Measurements from ENCODE around the gene TMED6. TPM values are rescaled to one million over a fixed set of nuclear protein-coding genes. Genes with fewer than 3 reads are reported as not detected.

Gene TMED6
- 0.29 and 0.66 TPM in 2 replicates for total RNA-seq

DNA sequence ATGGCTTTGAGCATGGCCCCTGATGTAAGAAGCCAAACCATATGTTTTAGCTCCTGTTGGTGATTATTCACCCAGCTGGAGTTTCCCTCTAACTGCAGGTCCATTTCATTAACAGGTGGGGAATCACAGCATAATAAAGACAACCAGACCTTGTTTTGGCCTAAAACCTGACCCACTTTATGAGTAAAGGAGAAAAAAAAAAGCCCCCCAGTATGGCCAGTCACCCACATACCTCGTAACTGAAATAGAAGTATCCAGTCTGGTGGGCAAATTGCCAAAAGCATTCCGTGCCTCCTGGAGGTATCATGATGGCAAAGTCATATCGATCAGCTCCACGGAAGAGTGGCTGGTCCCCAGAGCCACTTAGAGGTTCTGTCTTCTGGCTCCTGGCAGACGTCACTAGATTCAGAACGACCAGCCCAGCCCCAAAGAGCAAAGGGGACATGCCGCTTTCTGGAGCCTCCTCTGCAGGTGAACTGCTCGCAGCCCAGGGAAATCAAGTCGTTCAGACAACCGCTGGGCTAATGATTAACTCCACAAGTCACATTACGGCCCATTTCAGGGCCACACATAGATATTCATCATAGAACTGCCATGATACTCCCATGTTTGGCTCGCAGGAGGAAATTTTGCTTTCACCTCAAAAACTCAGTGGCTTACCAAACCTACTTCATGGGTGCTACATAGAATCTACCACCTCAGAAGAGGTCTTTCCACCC, at the start of gene TMED6:
TMED6 (minus strand) TSS at position 478 of the 719 bp plus-strand sequence; CDS start at position 445, 33 bp downstream.

DNA sequence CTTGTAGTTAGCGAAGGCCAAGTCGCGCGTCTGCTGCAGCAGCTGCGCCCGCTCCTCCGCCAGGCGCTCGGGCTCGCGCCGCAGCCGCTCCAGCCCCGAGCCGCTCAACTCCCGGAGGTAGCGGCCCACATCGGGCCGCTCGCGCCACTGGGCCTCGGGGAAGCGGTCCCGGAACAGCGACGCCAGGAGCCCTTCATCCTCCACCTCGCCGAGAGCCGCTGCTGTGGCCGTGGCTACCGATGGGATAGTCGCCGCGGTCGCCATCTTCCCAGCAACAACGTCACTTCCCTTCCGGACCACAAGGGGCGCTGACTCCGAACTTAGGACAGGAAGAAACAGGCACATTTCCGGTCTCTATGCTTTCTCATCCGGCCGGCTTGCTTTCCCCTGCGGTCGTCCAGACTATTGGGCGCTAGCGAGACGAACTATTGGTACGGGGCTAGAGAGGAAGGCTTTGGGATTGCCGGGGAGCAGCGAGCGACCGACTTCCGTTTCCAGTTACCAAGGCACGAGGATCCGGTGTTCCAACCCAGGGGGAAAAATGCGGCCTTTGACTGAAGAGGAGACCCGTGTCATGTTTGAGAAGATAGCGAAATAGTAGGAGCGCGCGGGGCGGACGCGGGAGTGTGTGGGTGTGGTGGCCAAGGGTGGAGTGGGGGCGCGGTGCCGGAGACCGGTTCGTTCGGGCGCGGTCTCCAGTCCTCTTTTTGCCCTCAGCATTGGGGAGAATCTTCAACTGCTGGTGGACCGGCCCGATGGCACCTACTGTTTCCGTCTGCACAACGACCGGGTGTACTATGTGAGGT, 12.1 kb downstream of the TMED6 start, which contains the start of the genes COG8 and NIP7:
COG8 (minus strand) TSS at position 276 of the 806 bp plus-strand sequence; CDS start at position 264, 12 bp downstream.
NIP7 (plus strand) TSS at position 484 of the 806 bp plus-strand sequence; CDS start at position 542, 58 bp downstream.

DNA sequence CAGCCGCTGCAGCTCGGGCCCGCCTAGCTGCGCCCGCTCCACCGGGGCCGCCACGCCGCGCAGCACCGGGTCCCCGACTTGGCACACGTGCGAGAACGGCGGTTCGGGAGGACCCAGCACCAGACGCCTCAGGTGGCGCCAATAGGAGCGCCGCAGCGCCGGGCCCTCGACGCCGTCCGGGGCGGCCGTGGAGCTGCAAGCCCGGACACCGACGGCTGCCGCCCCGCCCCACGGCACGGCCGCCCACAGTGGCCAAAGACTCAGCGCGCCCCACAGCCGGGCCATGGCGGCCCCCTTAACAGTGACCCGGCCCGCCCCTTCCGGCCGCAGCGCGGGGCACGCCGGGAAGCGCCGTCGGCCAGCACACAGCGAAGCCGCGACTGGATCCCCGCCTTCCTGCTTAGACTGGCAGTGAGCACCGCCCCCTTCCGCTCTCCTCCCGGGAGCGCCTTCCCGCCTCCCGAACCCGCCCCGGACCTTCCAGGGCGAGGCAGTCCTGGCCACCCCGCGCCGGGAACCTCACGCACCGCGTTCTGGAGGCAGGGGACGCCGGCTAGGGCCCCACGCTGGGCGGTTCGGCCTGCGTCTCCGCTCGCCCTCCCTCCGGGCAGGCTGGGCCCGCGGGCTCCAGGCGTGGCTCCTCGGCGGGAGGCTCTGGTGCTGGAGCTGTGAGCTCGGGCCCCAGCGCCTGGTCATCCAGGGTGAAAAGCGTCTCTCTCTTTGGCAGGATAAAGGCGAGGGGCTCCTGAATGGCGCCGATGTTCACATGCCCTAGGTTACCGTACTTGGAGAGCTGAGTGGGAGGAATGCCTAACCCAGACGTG, 21.1 kb downstream of the TMED6 start, which contains the start of gene PDF:
PDF (minus strand) TSS at position 303 of the 824 bp plus-strand sequence; CDS start at position 285, 18 bp downstream.

DNA sequence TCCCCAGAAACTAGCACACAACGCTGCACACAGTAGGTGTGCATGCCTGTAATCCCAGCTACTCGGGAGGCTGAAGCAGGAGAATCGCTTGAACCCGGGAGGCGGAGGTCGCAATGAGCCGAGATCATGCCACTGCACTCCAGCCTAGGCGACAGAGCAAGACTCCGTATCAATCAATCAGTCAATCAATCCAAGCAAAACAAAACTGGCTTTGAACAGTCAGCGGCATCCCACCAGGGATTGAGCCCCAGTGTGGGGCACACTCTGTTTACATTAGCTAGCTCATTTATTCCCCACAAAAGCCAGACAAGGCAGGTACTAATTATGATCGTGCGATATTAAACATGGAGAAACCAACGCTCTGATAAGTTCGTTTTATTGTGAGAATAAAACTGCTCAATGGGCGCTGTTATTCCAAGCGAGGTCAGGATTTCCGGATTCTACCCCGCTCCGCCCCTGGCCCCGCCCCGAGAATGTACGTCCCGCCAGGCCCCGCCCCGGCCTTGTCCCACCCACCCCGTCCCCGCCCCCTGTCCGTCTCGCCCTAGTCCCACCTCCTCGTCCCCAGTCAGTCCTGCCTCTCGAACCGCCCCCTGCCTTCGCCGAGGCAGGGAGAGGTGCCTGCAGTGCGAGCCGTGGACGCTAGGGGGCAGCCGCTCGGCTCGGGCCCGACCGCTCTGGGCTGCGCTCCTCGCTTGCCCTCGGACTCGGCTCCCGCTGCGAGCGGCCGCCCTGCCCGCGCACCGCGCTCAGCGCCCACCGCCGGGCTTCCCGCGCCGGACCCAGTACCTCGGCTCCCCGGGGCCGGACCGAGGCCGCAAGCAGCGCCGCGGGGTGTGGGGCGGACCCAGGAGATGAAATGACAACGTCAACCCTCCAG, 40.7 kb downstream of the TMED6 start, which contains the start of gene VPS4A:
VPS4A (plus strand) TSS at position 698 of the 880 bp plus-strand sequence; CDS start at position 860, 162 bp downstream.

Other genes starting within 250 kb of the TMED6 start
- gene HAS3, start 246.1 kb downstream of the TMED6 start, total RNA-seq, result 0.66 and 1.5 TPM in 2 replicates
- 66.7 and 69.1 TPM in 2 replicates for gene CHTF8, start 219.2 kb downstream of the TMED6 start, total RNA-seq
- 16.5 and 17.6 TPM in 2 replicates for gene UTP4, start 219.1 kb downstream of the TMED6 start, total RNA-seq
- 69.4 and 127 TPM in 2 replicates for gene SNTB2, start 164.6 kb downstream of the TMED6 start, total RNA-seq
- 31.6 and 33.3 TPM in 2 replicates for gene VPS4A, start 40.4 kb downstream of the TMED6 start, total RNA-seq
- gene PDF, start 21.2 kb downstream of the TMED6 start, total RNA-seq, result 13.7 and 18.2 TPM in 2 replicates
- gene COG8, start 12.2 kb downstream of the TMED6 start, total RNA-seq, result 43.3 and 73.3 TPM in 2 replicates
- 17.9 and 19.6 TPM in 2 replicates for gene NIP7, start 12.0 kb downstream of the TMED6 start, total RNA-seq
- gene TERF2, start 34.2 kb upstream of the TMED6 start, total RNA-seq, result 9.6 and 11.4 TPM in 2 replicates
- gene CYB5B, start 72.8 kb upstream of the TMED6 start, total RNA-seq, result 54.1 and 94.8 TPM in 2 replicates
- 24.3 and 27.9 TPM in 2 replicates for gene NFAT5, start 214.2 kb upstream of the TMED6 start, total RNA-seq

All from smooth muscle cell of trachea (primary cell).